RPMI8226 (cell line): ENCODE data around the gene DNPEP.
"Not testable (repeated sequence)": the region's sequence is repeated elsewhere in the genome, so short reads cannot be mapped to it uniquely, and the experiment has no call there.

Source experiments
- DNase-seq: peaks from one replicate; pipeline ENCODE4 v3.0.0-alpha.2; 2015

The DNPEP gene

GRCh38 chr2:219398721-219399363 is 11.1 kb upstream of the DNPEP start:
- DNase-seq = peak; percentile 34

- no peak for DNase-seq
Measured at GRCh38 chr2:219396863-219397457, 9.2 kb upstream of the DNPEP start.

GRCh38 chr2:219395609-219396008 is 7.9 kb upstream of the DNPEP start:
- no peak for DNase-seq

GRCh38 chr2:219395056-219395455 is 7.3 kb upstream of the DNPEP start:
- DNase-seq = not testable (repeated sequence)

- DNase-seq = no peak
Measured at GRCh38 chr2:219392754-219393153, 5.0 kb upstream of the DNPEP start.

GRCh38 chr2:219388907-219389156 is 1.1 kb upstream of the DNPEP start:
- DNase-seq = no peak

GRCh38 chr2:219388121-219388906 is 602 bp upstream of the DNPEP start:
- peak; percentile 92 for DNase-seq

GRCh38 chr2:219386532-219387280 is 1.0 kb downstream of the DNPEP start:
- DNase-seq = peak; percentile 8

- DNase-seq = no peak
Measured at GRCh38 chr2:219385958-219386520, 1.7 kb downstream of the DNPEP start.

- no peak for DNase-seq
Measured at GRCh38 chr2:219384859-219385258, 2.9 kb downstream of the DNPEP start.

GRCh38 chr2:219384083-219384713 is 3.5 kb downstream of the DNPEP start:
- no peak for DNase-seq

GRCh38 chr2:219381448-219381847 is 6.3 kb downstream of the DNPEP start:
- no peak for DNase-seq

- no peak for DNase-seq
Measured at GRCh38 chr2:219380926-219381325, 6.8 kb downstream of the DNPEP start.

- DNase-seq = no peak
Measured at GRCh38 chr2:219378163-219378851, 9.4 kb downstream of the DNPEP start.

GRCh38 chr2:219369447-219369861 is 18.3 kb downstream of the DNPEP start:
- DNase-seq = no peak

- DNase-seq = no peak
Measured at GRCh38 chr2:219368690-219369191, 19.0 kb downstream of the DNPEP start.

- peak; percentile 77 for DNase-seq
Measured at GRCh38 chr2:219362524-219363164, 25.1 kb downstream of the DNPEP start.

GRCh38 chr2:219362072-219362471 is 25.6 kb downstream of the DNPEP start:
- no peak for DNase-seq

- DNase-seq = no peak
Measured at GRCh38 chr2:219358170-219359075, 29.3 kb downstream of the DNPEP start.

- DNase-seq = no peak
Measured at GRCh38 chr2:219356834-219357233, 30.9 kb downstream of the DNPEP start.
